Activated CD4-positive, CD25-positive, alpha-beta regulatory T cell treated with anti-CD3 and anti-CD28 coated beads, Interleukin-2, amount 50 U/mL, for 24 hours (primary cell): Measurements from ENCODE around the gene BIRC6.
"Not testable (repeated sequence)": the region's sequence is repeated elsewhere in the genome, so short reads cannot be mapped to it uniquely, and the experiment has no call there.

Source experiments
- ATAC-seq, 2 donors: fragments of 150-1000 bp; cut with Tn5 transposase; one replicate each; pipeline ENCODE4 v1.10.0; 2021; ENCODE audit warnings: mild to moderate bottlenecking in 1 of 2, moderate library complexity in 1 of 2

Gene BIRC6

GRCh38 chr2:32514946-32515345 is 158.1 kb downstream of the BIRC6 start:
- no peak for ATAC-seq

GRCh38 chr2:32516567-32516966 is 159.7 kb downstream of the BIRC6 start:
- ATAC-seq: no peak

GRCh38 chr2:32522770-32523169 is 165.9 kb downstream of the BIRC6 start:
- no peak for ATAC-seq

- ATAC-seq: no peak
Observed at GRCh38 chr2:32523686-32524085, 166.9 kb downstream of the BIRC6 start.

- ATAC-seq: no peak
Observed at GRCh38 chr2:32532341-32532740, 175.5 kb downstream of the BIRC6 start.

- no peak for ATAC-seq
Observed at GRCh38 chr2:32532961-32533360, 176.1 kb downstream of the BIRC6 start.

- ATAC-seq: no peak
Observed at GRCh38 chr2:32534831-32535230, 178.0 kb downstream of the BIRC6 start.

GRCh38 chr2:32538735-32539134 is 181.9 kb downstream of the BIRC6 start:
- ATAC-seq: no peak

- not testable (repeated sequence) for ATAC-seq
Observed at GRCh38 chr2:32552483-32552882, 195.7 kb downstream of the BIRC6 start.

GRCh38 chr2:32553829-32554432 is 197.1 kb downstream of the BIRC6 start:
- peak; percentile 63 to 73 for ATAC-seq

GRCh38 chr2:32558492-32558891 is 201.7 kb downstream of the BIRC6 start:
- no peak for ATAC-seq

GRCh38 chr2:32559136-32559535 is 202.3 kb downstream of the BIRC6 start:
- ATAC-seq: no peak

GRCh38 chr2:32562906-32563305 is 206.1 kb downstream of the BIRC6 start:
- no peak for ATAC-seq

GRCh38 chr2:32564417-32565035 is 207.7 kb downstream of the BIRC6 start:
- peak; percentile 78 to 90 for ATAC-seq

GRCh38 chr2:32565902-32566301 is 209.1 kb downstream of the BIRC6 start:
- ATAC-seq: no peak

- no peak for ATAC-seq
Observed at GRCh38 chr2:32572030-32572429, 215.2 kb downstream of the BIRC6 start.

- ATAC-seq: no peak
Observed at GRCh38 chr2:32572737-32573136, 215.9 kb downstream of the BIRC6 start.

GRCh38 chr2:32591669-32592463 is 235.0 kb downstream of the BIRC6 start:
- peak; percentile 95 to 97 for ATAC-seq

GRCh38 chr2:32594573-32594972 is 237.8 kb downstream of the BIRC6 start:
- no peak for ATAC-seq

- ATAC-seq: no peak
Observed at GRCh38 chr2:32611366-32611765, 254.5 kb downstream of the BIRC6 start.

GRCh38 chr2:32611771-32612170 is 254.9 kb downstream of the BIRC6 start:
- ATAC-seq: no peak

GRCh38 chr2:32614084-32614483 is 257.3 kb downstream of the BIRC6 start:
- no peak for ATAC-seq

GRCh38 chr2:32617599-32618189 is 260.9 kb downstream of the BIRC6 start:
- ATAC-seq: no peak
